Neural cell (in vitro differentiated cells): Measurements from ENCODE around the gene TMEM101. TPM values are rescaled to one million over a fixed set of nuclear protein-coding genes. Genes with fewer than 3 reads are reported as not detected.

Source experiments
- H2AFZ ChIP-seq: fragments of 200-600, 300-800 bp; sonication (generic), shearing (Covaris generic); 2 replicates; pipeline ENCODE4 v1.6.0; 2014; ENCODE audit warnings: low read depth, mild to moderate bottlenecking, antibody characterized with exemption, low read length, moderate library complexity
- H3F3A ChIP-seq: fragments of 200-600 bp; shearing (Covaris generic); 2 replicates; pipeline ENCODE4 v1.6.1; 2016; ENCODE audit warnings: mild to moderate bottlenecking, moderate library complexity, mixed read lengths, antibody characterized with exemption, low read length; ENCODE audit not compliant: insufficient read depth, poor library complexity, severe bottlenecking
- H3K27ac ChIP-seq: fragments of 200-600, 300-800 bp; sonication (generic), shearing (Covaris generic); 2 replicates; pipeline ENCODE4 v1.5.1; 2014; ENCODE audit warnings: mild to moderate bottlenecking, low read length, moderate library complexity
- H3K27me3 ChIP-seq: fragments of 300-800, 200-600 bp; sonication (generic), shearing (Covaris generic); 2 replicates; pipeline ENCODE4 v1.6.0; 2014; ENCODE audit warnings: mild to moderate bottlenecking, low read depth, low read length, moderate library complexity; ENCODE audit not compliant: insufficient read depth
- H3K36me3 ChIP-seq: fragments of 300-800, 200-600 bp; sonication (generic), shearing (Covaris generic); 2 replicates; pipeline ENCODE4 v1.5.1; 2014; ENCODE audit warnings: mild to moderate bottlenecking, antibody characterized with exemption, low read length, moderate library complexity; ENCODE audit not compliant: insufficient read depth
- H3K4me2 ChIP-seq: fragments of 300-800, 200-600 bp; sonication (generic), shearing (Covaris generic); 2 replicates; pipeline ENCODE4 v1.6.0; 2014; ENCODE audit warnings: mild to moderate bottlenecking, low read length
- H3K4me3 ChIP-seq: fragments of 300-800, 200-600 bp; sonication (generic), shearing (Covaris generic); 2 replicates; pipeline ENCODE4 v1.5.1; 2014; ENCODE audit warnings: mild to moderate bottlenecking, low read length, moderate library complexity
- H3K79me2 ChIP-seq: fragments of 200-600 bp; shearing (Covaris generic); replicated peaks from 2 replicates; pipeline ENCODE4 v1.6.0; 2014; ENCODE audit warnings: mild to moderate bottlenecking, low read length, moderate library complexity; ENCODE audit not compliant: insufficient read depth
- H3K9ac ChIP-seq: fragments of 300-800, 200-600 bp; sonication (generic), shearing (Covaris generic); 2 replicates; pipeline ENCODE4 v1.6.1; 2016; ENCODE audit warnings: mild to moderate bottlenecking, low read length, mixed read lengths
- H3K9me2 ChIP-seq: fragments of 200-600 bp; shearing (Covaris generic); 2 replicates; pipeline ENCODE4 v1.6.1; 2016; ENCODE audit warnings: mild to moderate bottlenecking, low read length, mixed read lengths; ENCODE audit not compliant: insufficient read depth
- H3K9me3 ChIP-seq: fragments of 200-600, 300-800 bp; sonication (generic), shearing (Covaris generic); 2 replicates; pipeline ENCODE4 v1.6.1; 2016; ENCODE audit warnings: mild to moderate bottlenecking, mixed run types, low read length, moderate library complexity, mixed read lengths
- H4K20me1 ChIP-seq: fragments of 200-600 bp; shearing (Covaris generic); 2 replicates; pipeline ENCODE4 v1.6.1; 2016; ENCODE audit warnings: mild to moderate bottlenecking, mixed run types; ENCODE audit not compliant: insufficient read depth
- CTCF ChIP-seq: fragments of 450-650 bp; IDR thresholded peaks from 2 replicates; pipeline ENCODE4 v1.5.1; 2014; ENCODE audit warnings: antibody characterized with exemption, mild to moderate bottlenecking, moderate library complexity; ENCODE audit not compliant: poor library complexity, severe bottlenecking
- EP300 ChIP-seq: fragments of 450-650 bp; conservative IDR thresholded peaks from 2 replicates; pipeline ENCODE4 v1.6.1; 2014; ENCODE audit warnings: antibody characterized with exemption, mild to moderate bottlenecking, moderate library complexity; ENCODE audit not compliant: poor library complexity, severe bottlenecking
- EZH2 ChIP-seq: fragments of 200-600, 300-800 bp; shearing (Covaris generic), sonication (generic); IDR thresholded peaks from 2 replicates; pipeline ENCODE4 v1.6.1; 2014; ENCODE audit warnings: antibody characterized with exemption, low read length, borderline replicate concordance, mild to moderate bottlenecking; ENCODE audit not compliant: insufficient read depth, poor library complexity, severe bottlenecking
- MXI1 ChIP-seq: fragments of 450-650 bp; conservative IDR thresholded peaks from 2 replicates; pipeline ENCODE4 v1.6.1; 2014; ENCODE audit warnings: antibody characterized with exemption, mild to moderate bottlenecking; ENCODE audit not compliant: poor library complexity, severe bottlenecking
- POLR2AphosphoS5 ChIP-seq: IDR thresholded peaks from 2 replicates; pipeline ENCODE4 v1.6.1; 2012
- RAD21 ChIP-seq: fragments of 450-650 bp; conservative IDR thresholded peaks from 2 replicates; pipeline ENCODE4 v1.6.1; 2014; ENCODE audit warnings: antibody characterized with exemption, mild to moderate bottlenecking, moderate library complexity
- REST ChIP-seq: IDR thresholded peaks from 2 replicates; pipeline ENCODE4 v1.6.1; 2012; ENCODE audit warnings: borderline replicate concordance
- SMC3 ChIP-seq: fragments of 450-650 bp; conservative IDR thresholded peaks from 2 replicates; pipeline ENCODE4 v1.6.1; 2014; ENCODE audit warnings: antibody characterized with exemption, mild to moderate bottlenecking, moderate library complexity; ENCODE audit not compliant: poor library complexity
- TAF1 ChIP-seq: IDR thresholded peaks from 2 replicates; pipeline ENCODE4 v1.6.1; 2012; ENCODE audit warnings: low read depth
- polyA plus RNA-seq: library from polyadenylated mRNA; depleted of rRNA; stranded (reverse); fragments of >200 nt; gene quantifications from 2 replicates; pipeline ENCODE4 v1.2.3, GENCODE V29; 2014

The TMEM101 gene
- polyA plus RNA-seq, 1 donor from 2014 or later = 59.3 TPM

GRCh38 chr17:43995150-43995471 lies 19.7 kb downstream of the TMEM101 start:
- no peak overlapping the region for H2AFZ ChIP-seq
- H3K4me2 ChIP-seq = no peak overlapping the region
- peaks cover 12% of the 10 kb centered on the region for H3K27me3 ChIP-seq
- H3K27ac ChIP-seq = no peak overlapping the region
- peak overlapping the region; percentile 50 for H3K4me3 ChIP-seq
- no peaks in the 10 kb centered on the region for H3F3A ChIP-seq
- no peaks in the 10 kb centered on the region for H3K9me2 ChIP-seq
- no peaks in the 10 kb centered on the region for H4K20me1 ChIP-seq
- H3K79me2 ChIP-seq = no peaks in the 10 kb centered on the region
- no peaks in the 10 kb centered on the region for H3K9me3 ChIP-seq
- no peak overlapping the region for H3K9ac ChIP-seq
- no peaks in the 10 kb centered on the region for H3K36me3 ChIP-seq
- TF ChIP-seq REST (no peak), SMC3 (peak; percentile 0), TAF1 (no peak), CTCF (peak; percentile 20)

GRCh38 chr17:43994272-43995149 lies 20.3 kb downstream of the TMEM101 start:
- H2AFZ ChIP-seq = no peak overlapping the region
- H4K20me1 ChIP-seq = no peaks in the 10 kb centered on the region
- H3K9me2 ChIP-seq = no peaks in the 10 kb centered on the region
- H3F3A ChIP-seq = no peaks in the 10 kb centered on the region
- no peaks in the 10 kb centered on the region for H3K36me3 ChIP-seq
- no peaks in the 10 kb centered on the region for H3K79me2 ChIP-seq
- H3K9ac ChIP-seq = no peak overlapping the region
- no peak overlapping the region for H3K27ac ChIP-seq
- TF ChIP-seq SMC3 (peak; percentile 82), EZH2 (no peak), REST (no peak), CTCF (peak; percentile 81), TAF1 (no peak), POLR2AphosphoS5 (no peak), MXI1 (peak; percentile 29), RAD21 (peak; percentile 84), EP300 (no peak)
- H3K4me2 ChIP-seq = no peak overlapping the region
- H3K4me3 ChIP-seq = peak overlapping the region; percentile 50
- H3K27me3 ChIP-seq = peaks cover 12% of the 10 kb centered on the region
- H3K9me3 ChIP-seq = no peaks in the 10 kb centered on the region
